ENCODE results near the gene MUC20.

DNA sequence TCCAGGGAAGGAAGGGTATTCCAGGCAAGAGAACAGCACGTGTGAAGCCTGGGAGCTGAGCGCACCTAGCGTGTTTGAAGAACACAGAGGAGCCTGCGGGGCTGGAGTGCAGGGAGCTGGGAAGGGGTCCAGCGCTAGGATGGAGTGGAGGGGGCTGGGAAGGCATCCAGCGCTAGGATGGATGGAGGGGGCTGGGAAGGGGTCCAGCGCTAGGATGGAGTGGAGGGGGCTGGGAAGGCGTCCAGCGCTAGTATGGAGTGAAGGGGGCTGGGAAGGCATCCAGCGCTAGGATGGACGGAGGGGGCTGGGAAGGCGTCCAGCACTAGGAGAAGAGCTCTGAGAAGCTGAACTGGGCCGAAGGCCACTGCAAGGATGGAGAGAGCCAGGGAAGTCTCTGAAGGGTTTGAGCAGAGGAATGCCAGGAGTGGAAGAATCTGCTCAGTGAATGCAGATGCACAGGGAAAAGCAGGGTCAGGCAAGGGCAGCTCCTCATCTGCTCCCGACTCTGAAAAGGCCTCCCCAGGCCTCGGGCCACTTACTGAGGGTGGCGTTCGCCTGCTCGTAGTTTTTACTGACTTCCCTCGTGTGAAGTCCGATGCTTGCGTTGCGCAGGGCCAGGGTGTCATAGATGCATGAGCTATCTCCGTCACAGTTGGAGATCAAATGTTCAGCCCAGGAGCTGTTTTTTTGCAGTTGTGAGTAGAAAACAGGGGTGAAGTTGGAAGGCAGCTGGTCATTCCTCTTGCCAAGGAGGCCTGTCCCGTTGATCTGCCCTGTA lies 39.8 kb downstream of the MUC20 start:
- TF ChIP-seq, protein P1, sequence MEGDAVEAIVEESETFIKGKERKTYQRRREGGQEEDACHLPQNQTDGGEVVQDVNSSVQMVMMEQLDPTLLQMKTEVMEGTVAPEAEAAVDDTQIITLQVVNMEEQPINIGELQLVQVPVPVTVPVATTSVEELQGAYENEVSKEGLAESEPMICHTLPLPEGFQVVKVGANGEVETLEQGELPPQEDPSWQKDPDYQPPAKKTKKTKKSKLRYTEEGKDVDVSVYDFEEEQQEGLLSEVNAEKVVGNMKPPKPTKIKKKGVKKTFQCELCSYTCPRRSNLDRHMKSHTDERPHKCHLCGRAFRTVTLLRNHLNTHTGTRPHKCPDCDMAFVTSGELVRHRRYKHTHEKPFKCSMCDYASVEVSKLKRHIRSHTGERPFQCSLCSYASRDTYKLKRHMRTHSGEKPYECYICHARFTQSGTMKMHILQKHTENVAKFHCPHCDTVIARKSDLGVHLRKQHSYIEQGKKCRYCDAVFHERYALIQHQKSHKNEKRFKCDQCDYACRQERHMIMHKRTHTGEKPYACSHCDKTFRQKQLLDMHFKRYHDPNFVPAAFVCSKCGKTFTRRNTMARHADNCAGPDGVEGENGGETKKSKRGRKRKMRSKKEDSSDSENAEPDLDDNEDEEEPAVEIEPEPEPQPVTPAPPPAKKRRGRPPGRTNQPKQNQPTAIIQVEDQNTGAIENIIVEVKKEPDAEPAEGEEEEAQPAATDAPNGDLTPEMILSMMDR (IDR thresholded peaks at IDR 0.05; ENCODE audit: insufficient read depth, low read depth, low read length), result no peak
- no peak for TF ChIP-seq EZH2 (IDR thresholded peaks at IDR 0.05; ENCODE audit: insufficient read depth, low read length)
